Muscle of leg (tissue), 11 donors: ENCODE measurements around the gene HLA-C. TPM values are rescaled to one million over a fixed set of nuclear protein-coding genes. Genes with fewer than 3 reads are reported as not detected.
"Not testable (repeated sequence)": the region's sequence is repeated elsewhere in the genome, so short reads cannot be mapped to it uniquely, and the experiment has no call there.

Experiments used
- DNase-seq: peaks from one replicate; pipeline ENCODE4 v3.0.0; 2013
- H3K27ac ChIP-seq: one replicate; pipeline ENCODE4 v1.5.1; 2013; ENCODE audit warnings: mild to moderate bottlenecking, low read length, control low read depth
- H3K27me3 ChIP-seq: one replicate; pipeline ENCODE4 v1.6.1; 2013; ENCODE audit warnings: low read length; ENCODE audit not compliant: control insufficient read depth, insufficient read depth
- H3K36me3 ChIP-seq: one replicate; pipeline ENCODE4 v1.6.1; 2013; ENCODE audit warnings: low read length; ENCODE audit not compliant: control insufficient read depth, insufficient read depth
- H3K4me1 ChIP-seq: one replicate; pipeline ENCODE4 v1.6.1; 2013; ENCODE audit warnings: low read length; ENCODE audit not compliant: control insufficient read depth, insufficient read depth
- H3K4me3 ChIP-seq: one replicate; pipeline ENCODE4 v1.5.1; 2013; ENCODE audit warnings: low read length, control low read depth
- H3K9me3 ChIP-seq: replicated peaks from 2 replicates; pipeline ENCODE4 v1.6.1; 2013; ENCODE audit warnings: low read depth, low read length; ENCODE audit not compliant: control insufficient read depth
- WGBS: methylation state at CpG from one replicate; pipeline ENCODE4 v1.1.5; 2013; ENCODE audit warnings: missing lambda C conversion rate; ENCODE audit not compliant: insufficient coverage; 5-methylcytosine and 5-hydroxymethylcytosine counted together
- polyA plus RNA-seq, 8 donors: library from polyadenylated mRNA; unstranded; fragments of 120-200 nt; gene quantifications; one replicate each; pipeline versions ENCODE4 v1.2.1 to v1.2.3, GENCODE V29; 2013; ENCODE audit warnings: inconsistent platforms in 1 of 8, low replicate concordance in 1 of 8; ENCODE audit not compliant: insufficient read length in 8 of 8, insufficient read depth in 1 of 8
- total RNA-seq: library from RNA; stranded (reverse); fragments of 120-200 nt; gene quantifications from one replicate; pipeline ENCODE4 v1.2.4, GENCODE V29; 2013

Gene HLA-C
- total and polyA plus RNA-seq, 9 donors = 26.0 to 71.6 (median 52.9) TPM

GRCh38 chr6:31272836-31273626 is 1.1 kb upstream of the HLA-C start:
- H3K4me3 ChIP-seq = no peak overlapping the region
- H3K27me3 ChIP-seq = peaks cover 10% of the 10 kb centered on the region
- H3K4me1 ChIP-seq = peaks cover 6% of the 10 kb centered on the region
- H3K9me3 ChIP-seq = no peaks in the 10 kb centered on the region
- no peaks in the 10 kb centered on the region for H3K36me3 ChIP-seq
- DNase-seq = no peak
- 51% methylated on average over 4 of the region's 10 CpGs for WGBS
- no peak overlapping the region for H3K27ac ChIP-seq

GRCh38 chr6:31272436-31272835 is 544 bp upstream of the HLA-C start:
- 5% methylated on average over 4 of the region's 4 CpGs for WGBS

GRCh38 chr6:31270788-31271640 is 878 bp downstream of the HLA-C start:
- peak overlapping the region; percentile 74 for H3K27ac ChIP-seq

More at GRCh38 chr6:31272436-31272835, 544 bp upstream of the HLA-C start:
- H3K27me3 ChIP-seq = peaks cover 10% of the 10 kb centered on the region
- no peak for DNase-seq
- H3K4me3 ChIP-seq = peak overlapping the region; percentile 56
- no peaks in the 10 kb centered on the region for H3K9me3 ChIP-seq
- H3K27ac ChIP-seq = peak overlapping the region; percentile 44
- peaks cover 6% of the 10 kb centered on the region for H3K4me1 ChIP-seq
- H3K36me3 ChIP-seq = no peaks in the 10 kb centered on the region

GRCh38 chr6:31268836-31269235 is 3.1 kb downstream of the HLA-C start:
- H3K27me3 ChIP-seq = peaks cover 5% of the 10 kb centered on the region
- H3K27ac ChIP-seq = no peak overlapping the region
- peaks cover 6% of the 10 kb centered on the region for H3K4me1 ChIP-seq
- no peaks in the 10 kb centered on the region for H3K36me3 ChIP-seq
- H3K4me3 ChIP-seq = no peak overlapping the region
- H3K9me3 ChIP-seq = no peaks in the 10 kb centered on the region
- 0% methylated on average over 1 of the region's 5 CpGs for WGBS
- DNase-seq = no peak

More at GRCh38 chr6:31270788-31271640, 878 bp downstream of the HLA-C start:
- WGBS = 6% methylated on average over 59 of the region's 62 CpGs
- H3K36me3 ChIP-seq = no peaks in the 10 kb centered on the region
- DNase-seq = peak; percentile 11
- peak overlapping the region; percentile 56 for H3K4me3 ChIP-seq
- peaks cover 6% of the 10 kb centered on the region for H3K4me1 ChIP-seq
- peaks cover 8% of the 10 kb centered on the region for H3K27me3 ChIP-seq
- H3K9me3 ChIP-seq = no peaks in the 10 kb centered on the region

- Histone ChIP-seq H3K36me3 (no peaks in the 10 kb centered on the region), H3K27me3 (peaks cover 5% of the 10 kb centered on the region), H3K4me3 (no peak overlapping the region), H3K4me1 (peaks cover 6% of the 10 kb centered on the region), H3K27ac (no peak overlapping the region), H3K9me3 (no peaks in the 10 kb centered on the region)
- 78% methylated on average over 4 of the region's 7 CpGs for WGBS
- DNase-seq = no peak
These were observed 3.5 kb downstream of the HLA-C start for GRCh38 chr6:31268369-31268765.

GRCh38 chr6:31267651-31268368 is 4.1 kb downstream of the HLA-C start:
- Histone ChIP-seq H3K27ac (no peak overlapping the region), H3K4me1 (peaks cover 6% of the 10 kb centered on the region), H3K4me3 (no peak overlapping the region), H3K9me3 (no peaks in the 10 kb centered on the region), H3K27me3 (peaks cover under 1% of the 10 kb centered on the region), H3K36me3 (no peaks in the 10 kb centered on the region)
- DNase-seq = no peak
- 39% methylated on average over 4 of the region's 7 CpGs for WGBS

GRCh38 chr6:31266567-31267360 is 5.1 kb downstream of the HLA-C start:
- peaks cover 3% of the 10 kb centered on the region for H3K4me1 ChIP-seq
- DNase-seq = no peak
- WGBS = 42% methylated on average over 6 of the region's 7 CpGs
- H3K4me3 ChIP-seq = no peak overlapping the region
- H3K27ac ChIP-seq = no peak overlapping the region
- H3K36me3 ChIP-seq = no peaks in the 10 kb centered on the region
- no peaks in the 10 kb centered on the region for H3K9me3 ChIP-seq
- H3K27me3 ChIP-seq = no peaks in the 10 kb centered on the region

GRCh38 chr6:31265926-31266325 is 6.0 kb downstream of the HLA-C start:
- Histone ChIP-seq H3K9me3 (peaks cover under 1% of the 10 kb centered on the region), H3K4me3 (no peak overlapping the region), H3K27ac (no peak overlapping the region), H3K4me1 (peaks cover 3% of the 10 kb centered on the region), H3K36me3 (no peaks in the 10 kb centered on the region), H3K27me3 (no peaks in the 10 kb centered on the region)
- DNase-seq = no peak
- no CpG with 5 or more reads among the region's 2 CpGs for WGBS

- not testable (repeated sequence) for H3K27ac ChIP-seq, H3K27me3 ChIP-seq, H3K9me3 ChIP-seq, H3K4me1 ChIP-seq, H3K4me3 ChIP-seq, H3K36me3 ChIP-seq, DNase-seq
- WGBS = 53% methylated on average over 2 of the region's 5 CpGs
These were observed 8.5 kb downstream of the HLA-C start for GRCh38 chr6:31263346-31263933.
